Activated CD4-positive, alpha-beta T cell treated with anti-CD3 and anti-CD28 coated beads, Interleukin-2, Interleukin-6, amounts not matched to agents 100 ng/mL and 50 ng/mL, durations not matched to agents 16 hours and 8 hours (primary cell): ENCODE measurements around the gene CPSF4.

Source experiments
- DNase-seq: peaks from one replicate; pipeline ENCODE4 v3.0.0-alpha.2; 2020

Gene CPSF4

GRCh38 chr7:99449326-99449725, 10.6 kb downstream of the CPSF4 start:
- DNase-seq = no peak

- DNase-seq = no peak
Measured at GRCh38 chr7:99451936-99452335, 13.2 kb downstream of the CPSF4 start.

DNA sequence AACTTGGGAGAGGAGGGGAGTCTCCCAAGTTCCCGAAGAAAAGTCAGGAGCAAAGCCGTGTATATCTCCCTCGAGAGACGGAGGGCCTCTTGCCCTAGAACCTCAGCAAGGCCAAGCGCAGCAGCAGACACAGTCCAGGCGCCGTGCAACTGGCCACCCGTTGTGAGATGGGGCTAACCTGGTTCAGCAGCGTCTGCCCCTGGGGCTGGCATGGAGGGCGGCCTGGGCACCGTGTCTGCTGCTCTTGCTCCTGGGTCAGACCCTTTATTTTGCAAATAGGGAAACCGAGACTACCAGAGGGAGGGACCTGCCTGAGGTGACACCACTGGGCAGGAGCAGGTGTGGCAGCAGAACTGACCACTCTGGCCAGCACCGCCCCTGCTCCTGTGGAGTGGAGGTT, 13.8 kb downstream of the CPSF4 start:
- DNase-seq = no peak

GRCh38 chr7:99453105-99453504, 14.4 kb downstream of the CPSF4 start:
- no peak for DNase-seq

GRCh38 chr7:99455874-99456273, 17.1 kb downstream of the CPSF4 start:
- no peak for DNase-seq

GRCh38 chr7:99456288-99456687, 17.5 kb downstream of the CPSF4 start:
- no peak for DNase-seq

DNA sequence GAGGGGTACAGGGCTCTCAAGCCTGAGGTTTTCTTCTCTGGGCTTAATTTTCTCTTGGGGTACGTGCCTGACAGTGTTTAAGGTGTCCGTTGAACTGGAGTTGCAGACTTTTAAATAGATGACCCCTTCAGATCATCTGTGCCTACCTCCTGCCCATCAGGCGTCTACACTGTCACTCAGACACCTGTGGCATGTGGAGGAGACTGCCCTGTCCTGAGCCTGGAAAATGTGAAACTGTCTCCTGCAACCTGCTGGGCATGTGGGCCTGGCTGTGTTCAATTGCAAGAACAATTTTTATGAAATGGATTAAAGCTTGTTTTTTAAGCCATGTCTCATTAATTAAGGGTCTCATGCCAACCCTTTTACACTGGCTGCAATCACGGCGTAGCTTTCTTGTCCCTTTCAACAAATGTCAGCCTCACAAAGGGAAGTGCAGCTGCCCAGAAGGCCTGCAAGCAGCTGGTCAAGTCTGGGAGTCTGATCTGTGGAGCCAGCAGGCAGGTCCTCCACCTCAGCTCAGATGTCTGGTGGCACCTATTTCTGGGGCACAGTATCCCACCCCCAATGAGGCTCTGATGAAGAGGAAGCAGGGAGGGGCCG, 18.4 kb downstream of the CPSF4 start:
- DNase-seq = no peak

GRCh38 chr7:99457650-99458493, 19.1 kb downstream of the CPSF4 start:
- no peak for DNase-seq

DNA sequence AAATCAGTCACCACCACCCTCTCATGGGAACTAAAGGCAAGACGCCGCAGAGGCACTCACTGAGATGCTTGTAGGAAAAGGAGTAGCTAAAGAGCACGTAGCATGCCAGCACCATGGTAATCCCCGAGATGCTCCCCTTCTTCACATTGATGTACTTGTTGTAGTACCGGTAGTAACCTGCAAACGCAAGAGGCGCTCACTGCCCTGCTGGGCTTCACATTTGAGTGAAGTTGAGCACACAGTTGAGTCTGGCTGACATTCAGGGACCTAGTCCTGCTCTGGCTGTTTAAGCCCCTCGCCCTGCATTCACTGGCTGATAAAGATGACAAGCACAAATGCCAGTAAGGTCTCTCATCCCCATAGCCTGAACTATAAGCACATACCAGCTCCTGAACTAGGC, 20.3 kb downstream of the CPSF4 start:
- peak; percentile 50 for DNase-seq

- no peak for DNase-seq
Measured at GRCh38 chr7:99460651-99461050, 21.9 kb downstream of the CPSF4 start.

DNA sequence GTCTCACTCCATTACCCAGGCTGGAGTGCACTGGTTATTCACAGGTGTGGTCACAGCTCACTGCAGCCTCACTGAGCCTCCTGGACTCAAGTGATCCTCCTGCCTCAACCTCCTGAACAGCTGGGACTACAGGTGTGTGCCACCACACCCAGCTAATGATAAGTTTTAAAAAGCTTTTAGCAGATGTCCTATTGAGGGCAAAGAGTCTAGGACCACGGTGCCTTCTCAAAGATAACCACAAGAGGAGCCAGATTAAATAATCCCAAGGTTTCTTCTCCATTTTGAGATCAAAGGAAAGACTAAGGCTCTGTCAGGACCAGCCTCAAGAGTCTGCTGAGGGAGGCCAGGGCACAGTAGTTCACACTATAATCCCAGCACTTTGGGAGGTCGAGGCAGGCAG, 22.5 kb downstream of the CPSF4 start:
- no peak for DNase-seq

- DNase-seq = no peak
Measured at GRCh38 chr7:99465421-99465768, 26.7 kb downstream of the CPSF4 start.

DNA sequence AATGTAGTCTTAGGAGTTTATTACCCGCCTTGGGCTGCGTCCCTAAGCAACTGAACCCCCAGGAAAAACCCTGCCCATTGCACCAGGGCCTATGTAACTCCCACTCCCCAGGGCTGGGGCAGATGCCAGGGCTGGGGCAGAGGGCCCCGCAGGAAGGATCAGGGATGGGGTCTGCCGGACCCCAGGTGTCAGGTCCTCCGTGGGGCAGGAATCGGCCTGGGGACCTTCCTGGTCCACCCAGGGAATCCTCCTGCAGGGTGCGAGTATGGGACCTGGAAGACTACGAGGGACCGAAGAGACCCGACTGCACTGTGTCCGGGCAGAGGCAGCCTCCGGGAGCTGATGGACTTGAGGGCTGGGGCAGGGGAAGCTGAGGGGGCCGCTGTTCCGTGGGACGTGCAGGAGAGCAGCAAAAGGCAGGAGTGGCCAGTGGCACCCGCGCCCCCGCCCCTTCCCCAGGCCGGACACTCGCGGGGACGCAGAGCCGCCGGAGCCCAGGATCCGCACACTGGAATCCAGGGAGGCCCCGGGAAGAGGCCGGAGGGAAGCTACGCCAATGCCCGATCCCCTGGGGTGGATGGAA, 29.7 kb downstream of the CPSF4 start:
- no peak for DNase-seq

- DNase-seq = no peak
Measured at GRCh38 chr7:99469381-99470065, 30.8 kb downstream of the CPSF4 start.

- peak; percentile 99 for DNase-seq
Measured at GRCh38 chr7:99472561-99473314, 34.0 kb downstream of the CPSF4 start, which contains the start of gene ZNF789. Gene ZNF789, plus strand, starts transcription at chr7:99472890. Its CDS starts 3,567 bp downstream, at chr7:99476457.

DNA sequence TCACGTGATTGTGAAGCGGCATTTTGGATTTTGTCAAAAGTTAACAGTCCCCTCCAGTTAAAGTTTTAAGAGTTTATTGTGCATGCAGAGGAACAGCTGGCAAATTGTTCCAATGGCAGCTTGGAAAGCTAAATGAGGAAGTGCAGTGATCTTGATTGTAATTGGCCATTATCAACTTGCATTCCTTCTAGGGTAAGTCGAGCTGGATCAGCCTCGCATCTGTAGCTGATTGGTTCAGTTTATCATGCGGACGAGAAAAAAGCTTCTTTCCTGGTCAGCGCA, 34.5 kb downstream of the CPSF4 start:
- DNase-seq = peak; percentile 60

DNA sequence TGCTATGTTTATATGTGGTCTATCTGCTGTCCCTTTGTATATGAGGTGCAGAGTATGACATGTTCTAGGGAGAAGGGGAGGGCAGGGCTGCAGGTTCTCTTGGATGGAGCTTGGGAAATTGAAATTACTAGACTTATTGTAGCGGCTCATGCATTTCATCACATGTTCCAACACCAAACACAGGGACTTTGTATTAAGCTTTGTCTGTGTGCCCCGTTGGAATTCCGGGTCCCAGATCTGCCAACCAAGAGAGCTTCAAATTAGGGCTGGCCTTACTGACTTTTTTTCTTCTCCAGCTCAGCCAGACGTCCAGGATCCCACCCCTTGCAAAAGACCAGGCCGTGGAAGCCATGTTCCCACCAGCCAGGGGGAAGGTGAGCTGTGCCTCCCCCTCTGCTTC, 37.4 kb downstream of the CPSF4 start:
- DNase-seq = no peak

DNA sequence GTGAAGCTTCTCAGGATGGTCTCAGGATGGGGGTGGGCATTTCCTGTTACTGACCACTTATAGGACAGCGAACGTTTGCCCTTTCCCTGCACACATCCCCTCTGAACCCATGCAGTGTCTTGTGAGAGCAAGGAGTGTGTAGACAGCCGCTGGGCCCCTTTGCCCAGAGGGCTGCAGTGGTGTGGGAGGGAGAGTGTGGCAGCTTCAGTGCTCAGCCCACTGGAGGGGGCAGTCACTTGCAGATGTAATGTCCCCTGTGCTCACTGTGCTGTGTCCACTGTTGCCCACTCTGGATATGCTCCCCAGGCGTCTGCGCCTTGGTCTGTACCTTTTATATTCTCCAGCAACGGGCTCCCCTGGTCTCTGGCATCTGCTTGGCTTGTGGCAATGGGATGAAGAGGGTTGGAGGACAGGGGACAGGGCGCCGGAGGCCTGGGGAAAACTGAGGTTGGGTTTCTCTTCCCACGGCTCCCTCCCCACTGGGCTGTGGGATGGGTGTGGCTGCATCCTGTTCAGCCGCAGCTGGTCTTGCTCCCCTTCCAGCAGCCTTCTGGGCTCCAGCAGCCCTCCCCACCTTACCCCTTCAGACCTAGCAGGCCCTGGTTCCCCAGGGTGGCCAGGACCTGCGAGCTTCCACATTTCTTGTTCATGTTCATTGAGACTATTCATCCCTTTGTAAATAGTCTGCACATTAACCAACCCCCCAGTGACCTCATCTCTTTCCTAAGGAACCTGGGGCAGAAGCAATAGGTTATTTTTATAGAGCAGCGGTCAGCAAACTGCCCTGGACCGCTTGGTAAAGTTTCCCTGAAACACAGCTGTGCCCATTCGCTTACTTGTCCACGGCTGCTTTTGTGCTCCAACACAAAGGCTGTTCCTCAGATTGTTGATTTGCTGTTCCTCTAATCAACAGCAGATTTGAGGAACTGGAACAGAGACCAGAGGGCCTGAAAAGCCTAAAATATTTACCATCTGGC, 40.0 kb downstream of the CPSF4 start:
- no peak for DNase-seq

DNA sequence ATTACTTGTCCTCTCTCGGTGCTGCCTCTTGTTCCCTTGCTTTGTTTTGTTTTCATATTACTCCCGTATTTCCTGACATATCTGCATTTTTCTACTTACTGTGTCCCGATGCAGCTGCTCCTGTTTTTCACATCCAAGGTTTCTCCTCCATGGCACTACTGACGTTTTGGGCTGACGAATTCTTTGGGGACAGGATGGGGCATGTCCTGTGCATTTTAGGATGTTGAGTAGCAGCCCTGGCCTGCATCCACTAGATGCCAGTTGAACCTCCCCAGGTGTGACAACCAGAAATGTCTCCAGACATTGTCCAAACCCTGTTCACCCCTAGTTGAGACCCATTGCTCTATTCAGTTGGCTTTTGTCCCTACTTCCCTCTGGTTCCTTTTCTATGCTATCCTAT, 46.4 kb downstream of the CPSF4 start:
- no peak for DNase-seq

DNA sequence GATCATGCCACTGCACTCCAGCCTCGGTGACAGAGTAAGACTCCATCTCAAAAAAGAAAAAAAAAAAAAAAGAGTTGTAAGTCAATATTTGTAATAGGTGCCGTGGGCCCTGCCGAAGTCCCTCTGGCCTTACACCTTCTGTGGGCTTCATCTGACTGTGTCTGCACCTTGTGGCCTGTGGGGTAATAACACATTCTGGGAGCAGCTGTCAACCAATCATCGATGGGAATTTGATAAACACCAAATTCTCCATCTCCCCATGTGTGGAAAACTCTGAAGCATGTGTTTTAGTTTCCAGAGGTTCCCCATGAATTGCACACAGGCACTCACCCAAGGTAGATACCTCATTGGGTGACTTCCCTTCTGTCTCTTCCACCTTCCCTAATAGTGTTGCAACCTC, 50.5 kb downstream of the CPSF4 start:
- no peak for DNase-seq

DNA sequence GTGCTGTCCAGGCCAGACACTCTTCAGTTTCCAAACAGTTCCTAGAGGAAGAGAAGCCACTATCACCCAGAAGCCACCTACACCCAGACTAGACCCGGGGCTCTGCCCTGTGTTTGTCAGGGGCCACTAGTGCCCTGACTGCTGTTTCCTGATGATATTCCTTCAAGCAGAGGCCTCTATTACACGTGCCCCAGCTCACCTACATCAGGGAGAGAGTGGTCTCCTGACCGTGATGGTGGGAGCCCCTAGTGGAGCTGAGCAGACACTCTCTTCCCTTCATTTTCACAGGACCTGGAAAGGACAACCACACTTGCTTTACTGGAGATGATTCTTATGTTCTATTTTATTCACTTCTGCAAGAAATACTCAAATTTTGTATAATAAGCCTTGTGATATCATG, 52.1 kb downstream of the CPSF4 start:
- DNase-seq = no peak

DNA sequence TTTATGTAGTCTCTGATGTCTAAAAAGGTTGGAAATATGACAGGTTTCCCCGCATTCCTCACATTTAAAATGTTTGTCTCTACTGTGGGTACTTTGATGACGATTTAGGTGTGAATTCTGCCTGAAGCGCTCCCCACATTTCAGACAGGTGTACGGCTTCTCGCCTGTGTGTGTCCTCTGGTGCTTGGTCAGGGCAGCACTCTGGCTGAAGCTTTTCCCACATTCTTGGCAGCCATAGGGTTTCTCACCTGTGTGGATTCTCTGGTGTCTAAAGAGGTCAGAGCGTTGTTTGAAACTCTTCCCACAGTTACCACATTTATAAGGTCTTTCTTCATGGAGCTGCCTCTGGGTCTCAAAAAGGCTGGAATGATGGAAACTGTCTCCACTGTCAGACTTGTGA, 55.1 kb downstream of the CPSF4 start:
- no peak for DNase-seq
